Measurements from ENCODE around the gene ICE2. TPM values are rescaled to one million over a fixed set of nuclear protein-coding genes. Genes with fewer than 3 reads are reported as not detected.

Gene ICE2
- total RNA-seq, 1 donor from 2014 or later = 25.0 TPM

- DNase-seq (ENCODE audit: extremely low spot score in 2 of 2) = no peak
- Histone ChIP-seq H3K27ac (peak overlapping the region; percentile 12), H3K9me3 (no peaks in the 10 kb centered on the region), H3K27me3 (no peaks in the 10 kb centered on the region), H3K36me3 (peaks cover 0 to 19% of the 10 kb centered on the region in 2 donors), H3K4me3 (no peak overlapping the region), H3K4me1 (peaks cover 98% of the 10 kb centered on the region)
- intact Hi-C loops (cut with DNase I) = no loop called here
- no peak for TF ChIP-seq POLR2AphosphoS5 (IDR thresholded peaks at IDR 0.05; ENCODE audit: insufficient read depth in 1 of 2, low read depth in 1 of 2)
- TF ChIP-seq, protein P1, sequence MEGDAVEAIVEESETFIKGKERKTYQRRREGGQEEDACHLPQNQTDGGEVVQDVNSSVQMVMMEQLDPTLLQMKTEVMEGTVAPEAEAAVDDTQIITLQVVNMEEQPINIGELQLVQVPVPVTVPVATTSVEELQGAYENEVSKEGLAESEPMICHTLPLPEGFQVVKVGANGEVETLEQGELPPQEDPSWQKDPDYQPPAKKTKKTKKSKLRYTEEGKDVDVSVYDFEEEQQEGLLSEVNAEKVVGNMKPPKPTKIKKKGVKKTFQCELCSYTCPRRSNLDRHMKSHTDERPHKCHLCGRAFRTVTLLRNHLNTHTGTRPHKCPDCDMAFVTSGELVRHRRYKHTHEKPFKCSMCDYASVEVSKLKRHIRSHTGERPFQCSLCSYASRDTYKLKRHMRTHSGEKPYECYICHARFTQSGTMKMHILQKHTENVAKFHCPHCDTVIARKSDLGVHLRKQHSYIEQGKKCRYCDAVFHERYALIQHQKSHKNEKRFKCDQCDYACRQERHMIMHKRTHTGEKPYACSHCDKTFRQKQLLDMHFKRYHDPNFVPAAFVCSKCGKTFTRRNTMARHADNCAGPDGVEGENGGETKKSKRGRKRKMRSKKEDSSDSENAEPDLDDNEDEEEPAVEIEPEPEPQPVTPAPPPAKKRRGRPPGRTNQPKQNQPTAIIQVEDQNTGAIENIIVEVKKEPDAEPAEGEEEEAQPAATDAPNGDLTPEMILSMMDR (IDR thresholded peaks at IDR 0.05) = no peak
- TF ChIP-seq POLR2A (IDR thresholded peaks at IDR 0.05) = no peak
Measured at GRCh38 chr15:60387321-60387720, 91.6 kb downstream of the ICE2 start.

DNA sequence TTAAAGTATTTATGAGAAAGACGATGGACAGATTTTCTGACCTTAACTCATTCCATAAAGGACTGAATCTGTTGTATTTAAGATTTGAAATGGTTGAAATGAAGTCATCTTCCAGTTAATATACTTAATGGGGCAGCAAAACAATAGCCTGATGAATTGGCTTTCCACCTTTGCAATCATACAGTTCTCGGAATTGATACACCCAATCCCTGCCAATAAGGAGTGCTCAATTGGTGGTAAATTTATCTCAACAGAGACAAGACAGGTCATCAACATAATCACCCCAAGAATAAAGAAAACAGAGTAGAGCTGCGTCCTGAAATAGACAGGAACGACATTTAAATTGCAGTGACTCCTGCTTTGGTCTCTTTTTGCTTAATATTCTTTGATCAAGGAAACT, 92.3 kb downstream of the ICE2 start:
- peak in 1 of 2 donors; percentile 6 for DNase-seq (ENCODE audit: extremely low spot score in 2 of 2)
- Histone ChIP-seq H3K27me3 (no peaks in the 10 kb centered on the region), H3K9me3 (no peaks in the 10 kb centered on the region), H3K36me3 (peaks cover 0 to 19% of the 10 kb centered on the region in 2 donors), H3K4me1 (peaks cover 98% of the 10 kb centered on the region), H3K27ac (peak overlapping the region; percentile 12), H3K4me3 (no peak overlapping the region)
- intact Hi-C loops (cut with DNase I) = no loop called here
- TF ChIP-seq, protein P1 (IDR thresholded peaks at IDR 0.05) = no peak
- TF ChIP-seq POLR2AphosphoS5 (IDR thresholded peaks at IDR 0.05; ENCODE audit: insufficient read depth in 1 of 2, low read depth in 1 of 2) (no peak), POLR2A (IDR thresholded peaks at IDR 0.05) (no peak)

DNA sequence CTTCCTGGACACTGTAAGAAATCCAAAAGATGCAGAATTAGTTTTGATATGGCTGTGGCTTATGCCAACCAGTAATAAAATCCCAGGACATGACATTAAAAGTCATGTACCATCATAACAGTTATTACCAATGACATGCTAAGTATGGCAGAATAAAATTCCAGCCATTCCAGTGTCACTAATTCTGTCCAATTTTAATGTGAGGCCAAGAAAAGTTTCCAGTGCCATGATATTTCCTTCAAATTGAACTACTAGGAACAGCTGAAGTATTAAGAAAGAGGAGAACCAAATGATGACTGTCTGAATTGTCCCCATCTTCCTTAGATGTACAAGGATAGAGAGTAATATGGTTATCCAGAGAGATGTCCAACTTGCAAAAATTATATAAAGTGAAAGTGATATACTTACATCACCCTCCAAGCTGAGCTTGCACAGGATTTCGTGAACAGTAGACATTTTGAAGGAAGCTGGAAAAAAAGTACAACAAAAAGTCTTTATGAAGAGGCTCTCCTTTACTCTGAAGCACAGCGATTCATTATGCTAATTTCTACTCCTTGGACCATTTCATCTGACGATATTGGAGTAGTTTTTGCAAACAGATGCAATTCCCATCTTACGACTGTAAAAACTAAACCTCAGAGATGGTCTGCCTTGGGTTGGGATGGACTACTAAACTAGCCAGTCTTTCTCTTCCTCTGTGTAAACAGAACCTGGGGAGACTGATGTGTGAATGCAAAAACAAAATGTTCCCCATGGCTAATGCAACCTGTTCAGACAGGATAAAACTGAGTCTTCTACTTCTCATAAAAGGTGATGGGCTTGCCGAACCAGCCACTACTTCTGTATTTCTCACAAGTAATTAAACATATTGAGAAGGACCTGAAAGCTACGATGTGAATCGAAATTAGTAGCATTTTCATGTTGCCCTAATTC, 93.1 kb downstream of the ICE2 start:
- Histone ChIP-seq H3K4me1 (peaks cover 98% of the 10 kb centered on the region), H3K27me3 (no peaks in the 10 kb centered on the region), H3K27ac (peak overlapping the region; percentile 21), H3K36me3 (peaks cover 0 to 19% of the 10 kb centered on the region in 2 donors), H3K9me3 (no peaks in the 10 kb centered on the region), H3K4me3 (no peak overlapping the region)
- TF ChIP-seq, protein P1 (IDR thresholded peaks at IDR 0.05) = no peak
- TF ChIP-seq POLR2A (IDR thresholded peaks at IDR 0.05) (no peak), POLR2AphosphoS5 (IDR thresholded peaks at IDR 0.05; ENCODE audit: insufficient read depth in 1 of 2, low read depth in 1 of 2) (peak in 1 of 2 donors; percentile 73)
- no peak for DNase-seq (ENCODE audit: extremely low spot score in 2 of 2)
- intact Hi-C loops (cut with DNase I) = no loop called here

DNA sequence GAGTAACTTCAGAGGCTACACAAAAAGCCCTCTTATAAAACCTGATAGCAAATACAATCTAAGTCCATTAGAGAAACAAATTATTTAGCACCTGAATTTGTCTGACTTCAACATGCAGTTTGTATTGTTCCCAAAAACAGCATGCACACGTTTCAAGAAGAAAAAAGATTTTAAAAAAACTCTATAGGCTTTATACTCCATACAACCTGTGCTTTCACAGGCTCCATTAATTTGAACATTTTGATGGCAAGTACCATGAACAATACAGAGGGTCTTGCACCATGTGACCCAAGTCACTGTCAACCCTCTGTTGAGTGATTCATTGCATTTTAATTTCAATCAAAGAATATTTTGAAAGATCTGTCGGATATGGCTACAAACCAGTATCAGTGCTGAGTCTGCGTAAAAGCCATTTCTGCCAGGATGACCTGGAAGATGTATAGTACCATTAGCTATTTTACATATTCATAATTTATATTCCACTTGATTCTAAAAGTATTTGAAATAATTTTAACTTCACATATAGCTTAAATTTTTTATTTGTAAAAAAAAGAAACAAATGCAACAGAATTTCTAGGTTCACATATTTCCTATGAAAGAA, 94.3 kb downstream of the ICE2 start:
- no peak overlapping the region for H3K4me3 ChIP-seq
- TF ChIP-seq POLR2A (IDR thresholded peaks at IDR 0.05) (no peak), POLR2AphosphoS5 (IDR thresholded peaks at IDR 0.05; ENCODE audit: insufficient read depth in 1 of 2, low read depth in 1 of 2) (no peak)
- TF ChIP-seq, protein P1 (IDR thresholded peaks at IDR 0.05) = no peak
- H3K27me3 ChIP-seq = no peaks in the 10 kb centered on the region
- DNase-seq (ENCODE audit: extremely low spot score in 2 of 2) = no peak
- H3K9me3 ChIP-seq = no peaks in the 10 kb centered on the region
- peaks cover 0 to 19% of the 10 kb centered on the region in 2 donors for H3K36me3 ChIP-seq
- H3K4me1 ChIP-seq = peaks cover 96% of the 10 kb centered on the region
- peak overlapping the region; percentile 31 for H3K27ac ChIP-seq
- intact Hi-C loops (cut with DNase I) = no loop called here
